Skin epidermis (tissue), 12 donors: ENCODE measurements around the gene SP140L.

Experiments used
- H3K27ac ChIP-seq, 21 experiments: fragments of 200-600 bp; sonication (generic) in 11 of 21; one replicate each; pipeline ENCODE4 v1.5.0; 2020; ENCODE audit warnings: mild to moderate bottlenecking in 3 of 21, inconsistent platforms in 2 of 21, moderate library complexity in 2 of 21
- H3K4me3 ChIP-seq, 7 experiments: fragments of 200-600 bp; sonication (generic) in 2 of 7; one replicate each; pipeline ENCODE4 v1.5.0; 2020; ENCODE audit warnings: inconsistent platforms in 2 of 7, mild to moderate bottlenecking in 2 of 7, moderate library complexity in 1 of 7

Gene SP140L

DNA sequence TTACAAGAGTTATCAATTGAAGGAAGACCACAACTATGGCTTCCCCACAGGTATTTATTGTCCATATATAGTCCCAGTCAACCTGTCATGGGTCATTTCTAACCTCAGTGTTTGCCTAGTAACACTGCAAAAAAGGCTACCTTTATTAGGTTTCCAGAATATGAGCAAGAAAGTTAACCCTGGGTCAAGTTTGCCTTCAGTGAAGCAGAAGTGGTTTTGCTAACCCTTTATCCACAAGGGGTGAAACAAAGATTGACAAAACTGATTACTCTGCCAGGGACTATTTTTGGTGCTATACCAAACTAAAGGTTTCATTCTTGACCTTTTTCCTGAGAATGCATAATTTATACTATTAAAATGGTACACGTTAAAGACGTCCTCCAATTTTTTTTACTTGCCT is 117.8 kb downstream of the SP140L start:
- Histone ChIP-seq H3K4me3 (no peak overlapping the region), H3K27ac (no peak overlapping the region)

DNA sequence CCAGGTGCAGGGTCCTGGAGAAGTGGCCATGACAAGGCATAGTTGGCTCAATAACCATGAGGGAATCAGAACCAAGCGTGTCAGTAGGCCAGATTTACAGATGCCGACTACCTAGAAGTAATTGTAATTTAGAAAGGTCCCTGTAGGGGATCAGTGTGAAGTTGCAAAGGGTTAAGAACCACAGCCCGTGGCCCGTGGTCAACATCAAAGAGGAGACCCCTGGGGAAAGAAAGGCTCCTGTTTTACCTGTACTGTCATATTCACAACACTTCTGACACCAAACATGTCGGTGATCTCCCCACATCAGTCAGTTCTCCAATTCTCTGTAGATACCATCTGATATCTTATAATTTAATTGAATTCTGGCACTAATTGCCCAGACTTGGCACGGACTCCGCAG is 120.0 kb downstream of the SP140L start:
- H3K27ac ChIP-seq, result peak overlapping the region in 2 of 21 experiments; percentile 1 to 66
- no peak overlapping the region for H3K4me3 ChIP-seq

DNA sequence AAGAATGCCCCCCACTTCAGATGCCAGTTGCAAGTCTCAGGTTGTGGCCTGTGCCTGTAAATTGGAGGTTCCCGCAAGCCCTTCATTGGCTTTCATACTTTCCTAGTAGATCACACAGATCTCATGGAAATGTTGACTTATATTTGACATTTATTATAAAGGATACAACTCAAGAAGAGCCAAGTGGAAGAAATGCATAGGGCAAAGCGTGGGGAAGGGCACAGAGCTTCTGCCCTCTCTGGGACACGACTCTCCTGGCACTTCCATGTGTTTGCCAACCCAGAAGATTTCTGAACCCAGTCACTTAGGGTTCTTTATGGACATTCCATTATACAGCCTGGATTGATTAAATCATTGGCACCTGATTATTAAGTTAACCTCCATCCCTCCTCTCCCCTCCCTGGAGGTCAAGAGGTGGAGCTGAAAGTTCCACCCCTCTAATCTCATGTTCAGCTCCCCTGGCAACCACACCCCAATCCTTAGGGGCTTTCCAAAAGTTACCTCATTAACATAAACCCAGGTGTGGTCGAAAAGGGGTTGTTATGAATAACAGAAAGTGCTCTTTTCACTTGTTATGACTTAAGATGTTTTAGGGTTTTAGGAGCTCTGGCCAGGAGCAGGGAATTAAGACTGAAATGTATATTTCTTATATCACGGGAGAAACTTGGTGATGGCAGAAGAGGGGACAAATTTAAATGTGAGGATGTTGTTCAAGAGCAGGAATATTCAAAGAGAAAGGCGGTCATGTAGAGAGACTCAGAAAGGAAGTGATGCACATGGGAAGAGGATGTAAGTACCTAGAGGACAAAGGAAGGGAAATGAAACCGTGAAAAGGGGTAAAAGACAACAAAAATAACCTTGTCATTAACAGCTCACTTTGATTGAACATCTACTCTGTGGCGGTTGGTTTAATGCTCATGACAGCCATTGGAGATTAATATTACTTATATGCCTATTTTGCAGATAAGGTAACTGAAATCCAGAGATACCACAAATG is 120.8 kb downstream of the SP140L start:
- H3K4me3 ChIP-seq, result no peak overlapping the region
- H3K27ac ChIP-seq, result peak overlapping the region in 7 of 21 experiments; percentile 16 to 66 (median 41)

DNA sequence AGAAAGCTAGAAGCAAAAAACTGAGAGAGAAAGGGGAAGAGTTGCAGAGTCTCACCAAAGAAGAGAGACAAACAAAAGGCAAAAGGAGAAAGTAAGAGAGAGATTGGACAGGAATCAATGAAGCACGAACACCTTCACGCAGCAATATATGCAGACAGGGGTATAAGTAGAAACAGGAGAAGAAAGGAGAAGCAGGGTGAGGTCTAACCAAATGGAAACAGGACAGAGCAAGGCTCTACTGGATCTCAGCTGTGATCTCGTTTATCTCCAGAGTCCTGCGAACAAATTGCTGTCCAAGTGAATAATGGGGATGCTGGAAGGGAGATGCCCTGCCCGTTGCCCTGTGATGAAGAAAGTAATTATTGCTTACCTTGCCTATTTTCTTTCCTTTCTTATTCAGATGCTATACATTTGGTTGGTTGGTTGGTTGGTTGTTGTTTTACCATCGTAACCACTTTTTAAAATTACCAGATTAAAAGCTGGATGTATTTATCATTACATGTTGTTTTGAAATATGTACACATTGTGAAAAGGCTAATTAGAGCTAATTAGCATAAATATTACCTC is 123.0 kb downstream of the SP140L start:
- Histone ChIP-seq H3K4me3 (no peak overlapping the region), H3K27ac (peak overlapping the region in 1 of 21 experiments; percentile 66)

DNA sequence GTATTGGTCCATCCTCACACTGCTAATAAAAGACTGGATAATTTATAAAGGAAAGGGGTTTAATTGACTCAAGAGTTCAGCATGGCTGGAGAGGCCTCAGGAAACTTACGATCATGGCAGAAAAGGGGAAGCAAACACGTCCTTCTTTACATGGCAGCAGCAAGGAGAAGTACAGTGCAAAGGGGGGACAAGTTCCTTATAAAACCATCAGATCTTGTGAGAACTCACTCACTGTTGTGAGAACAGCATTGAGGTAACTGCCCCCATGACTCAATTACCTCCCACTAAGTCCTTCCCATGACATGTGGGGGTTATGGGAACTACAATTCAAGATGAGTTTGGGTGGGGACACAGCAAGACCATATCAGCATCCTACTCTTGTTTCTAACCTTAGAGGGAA is 126.0 kb downstream of the SP140L start:
- H3K4me3 ChIP-seq, result no peak overlapping the region
- no peak overlapping the region for H3K27ac ChIP-seq
